Jurkat, Clone E6-1 (cell line): ENCODE measurements around the gene AGAP9.
"Not testable (repeated sequence)": the region's sequence is repeated elsewhere in the genome, so short reads cannot be mapped to it uniquely, and the experiment has no call there.

ENCODE experiments used
- DNase-seq: peaks from one replicate; pipeline ENCODE4 v3.0.0-alpha.2; 2011; ENCODE audit warnings: low read depth, low spot score
- H3K4me3 ChIP-seq: 2 replicates; pipeline ENCODE4 v1.5.1; 2011; ENCODE audit warnings: mild to moderate bottlenecking, low read length, control low read depth, moderate library complexity

AGAP9 gene

GRCh38 chr10:47491600-47491999, 31.8 kb downstream of the AGAP9 start, which contains the start of gene FAM25G:
TSS of gene FAM25G (minus strand) at chr10:47491700. CDS start at chr10:47491674, 26 bp downstream.
- DNase-seq: not testable (repeated sequence)

GRCh38 chr10:47489630-47490029, 33.8 kb downstream of the AGAP9 start:
- not testable (repeated sequence) for H3K4me3 ChIP-seq, DNase-seq

More at GRCh38 chr10:47491600-47491999, 31.8 kb downstream of the AGAP9 start, which contains the start of gene FAM25G:
- not testable (repeated sequence) for H3K4me3 ChIP-seq

GRCh38 chr10:47485943-47486342, 37.5 kb downstream of the AGAP9 start:
- not testable (repeated sequence) for H3K4me3 ChIP-seq, DNase-seq

GRCh38 chr10:47484786-47485185, 38.7 kb downstream of the AGAP9 start:
- DNase-seq, H3K4me3 ChIP-seq: not testable (repeated sequence)

- not testable (repeated sequence) for DNase-seq, H3K4me3 ChIP-seq
Measured at GRCh38 chr10:47483923-47484322, 39.5 kb downstream of the AGAP9 start, which contains the start of gene ANXA8. TSS of gene ANXA8 (minus strand) at chr10:47484115. CDS start at chr10:47483933, 182 bp downstream.

- H3K4me3 ChIP-seq, DNase-seq: not testable (repeated sequence)
Measured at GRCh38 chr10:47482367-47482766, 41.1 kb downstream of the AGAP9 start.

- DNase-seq, H3K4me3 ChIP-seq: not testable (repeated sequence)
Measured at GRCh38 chr10:47481768-47482181, 41.7 kb downstream of the AGAP9 start.

GRCh38 chr10:47481182-47481766, 42.2 kb downstream of the AGAP9 start:
- DNase-seq, H3K4me3 ChIP-seq: not testable (repeated sequence)

GRCh38 chr10:47480133-47480532, 43.3 kb downstream of the AGAP9 start:
- H3K4me3 ChIP-seq, DNase-seq: not testable (repeated sequence)

- DNase-seq, H3K4me3 ChIP-seq: not testable (repeated sequence)
Measured at GRCh38 chr10:47478114-47478513, 45.3 kb downstream of the AGAP9 start.

GRCh38 chr10:47477078-47477477, 46.4 kb downstream of the AGAP9 start:
- DNase-seq, H3K4me3 ChIP-seq: not testable (repeated sequence)

GRCh38 chr10:47475101-47475500, 48.3 kb downstream of the AGAP9 start:
- DNase-seq: not testable (repeated sequence)

GRCh38 chr10:47473516-47473915, 49.9 kb downstream of the AGAP9 start:
- DNase-seq, H3K4me3 ChIP-seq: not testable (repeated sequence)

More at GRCh38 chr10:47475101-47475500, 48.3 kb downstream of the AGAP9 start:
- not testable (repeated sequence) for H3K4me3 ChIP-seq

- not testable (repeated sequence) for DNase-seq, H3K4me3 ChIP-seq
Measured at GRCh38 chr10:47472647-47473046, 50.8 kb downstream of the AGAP9 start.

GRCh38 chr10:47472072-47472471, 51.4 kb downstream of the AGAP9 start:
- DNase-seq, H3K4me3 ChIP-seq: not testable (repeated sequence)

GRCh38 chr10:47468731-47469528, 54.5 kb downstream of the AGAP9 start:
- DNase-seq, H3K4me3 ChIP-seq: not testable (repeated sequence)

- H3K4me3 ChIP-seq, DNase-seq: not testable (repeated sequence)
Measured at GRCh38 chr10:47467957-47468356, 55.5 kb downstream of the AGAP9 start.

- H3K4me3 ChIP-seq, DNase-seq: not testable (repeated sequence)
Measured at GRCh38 chr10:47467458-47467857, 56.0 kb downstream of the AGAP9 start.

GRCh38 chr10:47465216-47465917, 58.1 kb downstream of the AGAP9 start:
- DNase-seq, H3K4me3 ChIP-seq: not testable (repeated sequence)
